ENCODE measurements around the gene BSN.
A peak's percentile ranks its signal among the peaks of the same experiment; 100 is the strongest.
"Not testable (repeated sequence)": the region's sequence is repeated elsewhere in the genome, so short reads cannot be mapped to it uniquely, and the experiment has no call there.

BSN gene

GRCh38 chr3:49689908-49690624, 135.8 kb downstream of the BSN start:
- not testable (repeated sequence) for ATAC-seq, H3K27me3 Mint-ChIP-seq, DNase-seq, H3K9me3 Mint-ChIP-seq
- peak overlapping the region; percentile 88 to 97 for H3K4me3 Mint-ChIP-seq
- peaks cover 62% of the 10 kb centered on the region for H3K4me1 Mint-ChIP-seq
- peak overlapping the region; percentile 95 to 98 for H3K27ac Mint-ChIP-seq

- H3K27ac Mint-ChIP-seq, DNase-seq, ATAC-seq, H3K9me3 Mint-ChIP-seq, H3K27me3 Mint-ChIP-seq: not testable (repeated sequence)
- Mint-ChIP-seq H3K4me1 (peaks cover 56% of the 10 kb centered on the region), H3K4me3 (peak overlapping the region; percentile 39 to 88)
Measured at GRCh38 chr3:49690856-49691255, 136.6 kb downstream of the BSN start.

GRCh38 chr3:49691481-49691880, 137.2 kb downstream of the BSN start:
- Mint-ChIP-seq H3K4me3 (peak overlapping the region in 1 of 2 donors; percentile 21), H3K27ac (peak overlapping the region in 1 of 2 donors; percentile 54), H3K4me1 (peaks cover 52% of the 10 kb centered on the region)
- H3K27me3 Mint-ChIP-seq, H3K9me3 Mint-ChIP-seq, ATAC-seq, DNase-seq: not testable (repeated sequence)

GRCh38 chr3:49694409-49695070, 140.3 kb downstream of the BSN start:
- ATAC-seq, H3K9me3 Mint-ChIP-seq, DNase-seq, H3K4me3 Mint-ChIP-seq, H3K27me3 Mint-ChIP-seq: not testable (repeated sequence)
- peak overlapping the region in 1 of 2 donors; percentile 1 for H3K27ac Mint-ChIP-seq
- H3K4me1 Mint-ChIP-seq, result peaks cover 28% of the 10 kb centered on the region

GRCh38 chr3:49695350-49696015, 141.2 kb downstream of the BSN start:
- not testable (repeated sequence) for H3K4me3 Mint-ChIP-seq, DNase-seq, H3K9me3 Mint-ChIP-seq, H3K27ac Mint-ChIP-seq, ATAC-seq, H3K27me3 Mint-ChIP-seq
- H3K4me1 Mint-ChIP-seq, result peaks cover 19% of the 10 kb centered on the region

GRCh38 chr3:49699281-49699979, 145.2 kb downstream of the BSN start:
- ATAC-seq (no peak), DNase-seq (no peak)
- Mint-ChIP-seq H3K9me3 (no peaks in the 10 kb centered on the region), H3K4me1 (peaks cover 10% of the 10 kb centered on the region), H3K27ac (no peak overlapping the region), H3K4me3 (no peak overlapping the region), H3K27me3 (no peaks in the 10 kb centered on the region)

- ATAC-seq, result no peak
- no peak overlapping the region for H3K27ac Mint-ChIP-seq
- H3K27me3 Mint-ChIP-seq, result no peaks in the 10 kb centered on the region
- DNase-seq, result no peak
- peaks cover 9% of the 10 kb centered on the region for H3K4me1 Mint-ChIP-seq
- H3K9me3 Mint-ChIP-seq, result no peaks in the 10 kb centered on the region
- no peak overlapping the region for H3K4me3 Mint-ChIP-seq
Measured at GRCh38 chr3:49700014-49700413, 145.7 kb downstream of the BSN start.

GRCh38 chr3:49700453-49701128, 146.3 kb downstream of the BSN start:
- Mint-ChIP-seq H3K4me1 (peaks cover 9% of the 10 kb centered on the region), H3K27ac (no peak overlapping the region), H3K9me3 (no peaks in the 10 kb centered on the region), H3K27me3 (no peaks in the 10 kb centered on the region), H3K4me3 (no peak overlapping the region)
- no peak for DNase-seq
- ATAC-seq, result no peak

GRCh38 chr3:49701388-49702077, 147.3 kb downstream of the BSN start:
- H3K4me3 Mint-ChIP-seq, result no peak overlapping the region
- DNase-seq (no peak), ATAC-seq (no peak)

DNA sequence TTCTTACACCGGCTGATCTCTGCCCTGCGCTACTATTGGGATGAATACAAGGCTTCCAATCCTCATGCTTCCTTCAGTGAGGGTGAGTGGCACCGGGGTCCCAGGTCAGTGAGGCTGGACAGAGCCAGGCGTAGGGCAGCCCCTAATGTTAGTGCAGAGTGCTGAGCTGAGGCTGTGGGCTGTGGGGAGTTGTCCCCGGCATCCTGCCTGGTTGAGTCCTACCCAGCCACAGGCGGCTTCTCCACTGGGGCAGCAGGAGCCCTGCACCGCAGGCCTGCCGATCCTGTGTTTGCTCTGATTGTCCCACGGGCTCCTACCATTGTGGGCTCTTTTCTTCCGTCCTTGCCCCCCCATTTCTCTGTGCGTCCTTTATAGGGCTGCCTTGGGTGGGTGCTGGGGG, 148.4 kb downstream of the BSN start:
- Mint-ChIP-seq H3K27ac (peak overlapping the region in 1 of 2 donors; percentile 57), H3K4me1 (peaks cover 9% of the 10 kb centered on the region), H3K9me3 (no peaks in the 10 kb centered on the region), H3K27me3 (no peaks in the 10 kb centered on the region), H3K4me3 (no peak overlapping the region)
- DNase-seq, result no peak
- no peak for ATAC-seq

More at GRCh38 chr3:49701388-49702077, 147.3 kb downstream of the BSN start:
- peaks cover 9% of the 10 kb centered on the region for H3K4me1 Mint-ChIP-seq
- H3K27ac Mint-ChIP-seq, result no peak overlapping the region
- H3K27me3 Mint-ChIP-seq, result no peaks in the 10 kb centered on the region
- no peaks in the 10 kb centered on the region for H3K9me3 Mint-ChIP-seq

GRCh38 chr3:49703443-49703927, 149.2 kb downstream of the BSN start:
- Mint-ChIP-seq H3K4me1 (peaks cover 9% of the 10 kb centered on the region), H3K4me3 (no peak overlapping the region), H3K9me3 (no peaks in the 10 kb centered on the region), H3K27me3 (no peaks in the 10 kb centered on the region), H3K27ac (peak overlapping the region in 1 of 2 donors; percentile 66)
- ATAC-seq, result peak; percentile 93
- peak; percentile 68 to 77 for DNase-seq

DNA sequence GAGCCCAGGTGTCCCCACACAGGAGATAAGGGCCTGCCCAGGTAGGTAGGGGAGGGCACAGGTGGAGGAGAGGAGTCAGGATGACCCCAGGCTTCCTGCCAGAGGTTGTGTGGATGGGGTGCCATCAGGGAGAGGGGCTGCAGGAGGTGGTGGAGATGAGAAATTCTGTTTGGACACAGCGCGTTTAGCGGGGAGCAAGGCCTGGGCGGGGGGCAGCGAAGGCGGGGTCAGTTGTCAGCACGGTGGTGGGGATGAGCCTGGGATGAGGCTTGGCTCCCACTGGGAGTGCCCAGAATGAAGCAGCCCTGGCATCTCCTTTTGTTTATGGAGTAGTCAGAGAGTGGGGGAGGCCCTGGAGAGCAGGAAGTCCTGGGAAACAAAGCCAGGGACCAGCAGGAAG, 149.7 kb downstream of the BSN start:
- Mint-ChIP-seq H3K9me3 (no peaks in the 10 kb centered on the region), H3K27ac (peak overlapping the region in 1 of 2 donors; percentile 66), H3K4me3 (no peak overlapping the region), H3K4me1 (peaks cover 9% of the 10 kb centered on the region), H3K27me3 (no peaks in the 10 kb centered on the region)
- DNase-seq, result no peak
- ATAC-seq, result no peak

DNA sequence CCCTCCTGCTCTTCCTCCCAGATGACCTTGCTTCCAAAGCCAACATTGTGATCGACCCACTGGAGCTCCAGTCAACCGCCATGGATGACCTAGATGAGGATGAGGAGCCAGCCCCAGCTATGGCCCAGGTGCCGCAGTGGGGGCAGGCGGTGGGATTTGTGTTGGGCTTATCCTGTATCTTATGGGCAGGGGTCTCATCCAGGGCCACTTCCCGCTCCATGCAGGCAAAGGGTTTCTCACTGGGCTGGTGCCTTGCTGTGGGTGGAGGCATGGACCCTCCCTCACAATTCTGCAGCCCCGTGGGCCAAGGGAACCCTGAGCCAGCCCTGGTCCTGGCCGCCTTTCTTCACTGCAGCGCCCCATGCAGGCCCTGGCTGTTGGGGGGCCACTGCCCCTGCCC, 150.4 kb downstream of the BSN start:
- Mint-ChIP-seq H3K9me3 (no peaks in the 10 kb centered on the region), H3K4me3 (no peak overlapping the region)
- ATAC-seq, result no peak

GRCh38 chr3:49705390-49705960, 151.2 kb downstream of the BSN start:
- no peaks in the 10 kb centered on the region for H3K27me3 Mint-ChIP-seq
- H3K4me1 Mint-ChIP-seq, result peaks cover 9% of the 10 kb centered on the region
- ATAC-seq, result no peak
- no peak overlapping the region for H3K4me3 Mint-ChIP-seq
- H3K9me3 Mint-ChIP-seq, result no peaks in the 10 kb centered on the region
- no peak overlapping the region for H3K27ac Mint-ChIP-seq
- no peak for DNase-seq

More for the DNA sequence above, 150.4 kb downstream of the BSN start:
- DNase-seq, result no peak
- H3K4me1 Mint-ChIP-seq, result peaks cover 9% of the 10 kb centered on the region
- no peak overlapping the region for H3K27ac Mint-ChIP-seq
- no peaks in the 10 kb centered on the region for H3K27me3 Mint-ChIP-seq

Measured in stimulated activated naive CD8-positive, alpha-beta T cell treated with anti-CD3 and anti-CD28 coated beads, Interleukin-15, amount 100 ng/mL, for 72 hours (primary cell).